Hepatocyte (in vitro differentiated cells): ENCODE measurements around the gene KIRREL1.

Experiments used
- CTCF ChIP-seq: fragments of 200-600 bp; sonication (generic); IDR thresholded peaks from 2 replicates; pipeline ENCODE4 v1.5.1; 2016; ENCODE audit warnings: antibody characterized with exemption, mild to moderate bottlenecking; ENCODE audit not compliant: poor library complexity
- EZH2 ChIP-seq: fragments of 200-600 bp; sonication (generic); IDR thresholded peaks from 2 replicates; pipeline ENCODE4 v1.6.1; 2016; ENCODE audit warnings: antibody characterized with exemption, mild to moderate bottlenecking, borderline replicate concordance
- EZH2phosphoT487 ChIP-seq: fragments of 200-600 bp; sonication (generic); IDR thresholded peaks from one replicate; pipeline ENCODE4 v1.6.1; 2018; ENCODE audit warnings: antibody characterized with exemption, mild to moderate bottlenecking, low read depth, moderate library complexity; ENCODE audit not compliant: unreplicated experiment, severe bottlenecking

- no peak for TF ChIP-seq CTCF
- TF ChIP-seq EZH2 = no peak
- no peak for TF ChIP-seq EZH2phosphoT487
These were observed 18.1 kb upstream of the KIRREL1 start for GRCh38 chr1:157975228-157975950.
